ENCODE data around the gene GGN.
"Not testable (repeated sequence)": the region's sequence is repeated elsewhere in the genome, so short reads cannot be mapped to it uniquely, and the experiment has no call there.

GGN gene

GRCh38 chr19:38386300-38386970, 1.4 kb downstream of the GGN start:
- DNase-seq = no peak

GRCh38 chr19:38385804-38386257, 2.0 kb downstream of the GGN start:
- no peak for DNase-seq

GRCh38 chr19:38385057-38385803, 2.6 kb downstream of the GGN start:
- DNase-seq = no peak

GRCh38 chr19:38384209-38385027, 3.4 kb downstream of the GGN start:
- DNase-seq = no peak

- no peak for DNase-seq
These were observed 4.1 kb downstream of the GGN start for GRCh38 chr19:38383743-38384142.

- DNase-seq = no peak
These were observed 4.7 kb downstream of the GGN start for GRCh38 chr19:38383184-38383583.

GRCh38 chr19:38381138-38381537, 6.7 kb downstream of the GGN start:
- DNase-seq = no peak

GRCh38 chr19:38378866-38379265, 9.0 kb downstream of the GGN start:
- no peak for DNase-seq

GRCh38 chr19:38377052-38377451, 10.8 kb downstream of the GGN start:
- no peak for DNase-seq

GRCh38 chr19:38376576-38376975, 11.3 kb downstream of the GGN start:
- no peak for DNase-seq

- DNase-seq = no peak
These were observed 12.1 kb downstream of the GGN start for GRCh38 chr19:38375748-38376147.

GRCh38 chr19:38375098-38375493, 12.7 kb downstream of the GGN start:
- no peak for DNase-seq

GRCh38 chr19:38374332-38375097, 13.3 kb downstream of the GGN start, which contains the start of gene PSMD8:
TSS of gene PSMD8 (plus strand) at chr19:38374571. CDS start at chr19:38374602, 31 bp downstream.
- peak; percentile 97 to 98 for DNase-seq

GRCh38 chr19:38373907-38374331, 13.9 kb downstream of the GGN start:
- no peak for DNase-seq

GRCh38 chr19:38371081-38371480, 16.8 kb downstream of the GGN start:
- no peak for DNase-seq

GRCh38 chr19:38370299-38370698, 17.5 kb downstream of the GGN start:
- no peak for DNase-seq

GRCh38 chr19:38369584-38369983, 18.2 kb downstream of the GGN start:
- DNase-seq = no peak

- DNase-seq = no peak
These were observed 20.8 kb downstream of the GGN start for GRCh38 chr19:38367041-38367440.

GRCh38 chr19:38362946-38363688, 24.7 kb downstream of the GGN start:
- DNase-seq = not testable (repeated sequence)

- DNase-seq = peak; percentile 97
These were observed 25.5 kb downstream of the GGN start for GRCh38 chr19:38362076-38362945.

GRCh38 chr19:38361633-38362075, 26.2 kb downstream of the GGN start:
- DNase-seq = peak; percentile 83 to 87

Measured in activated CD4-positive, alpha-beta T cell treated with anti-CD3 and anti-CD28 coated beads, Interleukin-2, amount 50 U/mL, for 48 hours (primary cell).